Measurements from ENCODE around the gene ALDH1A2. TPM values are rescaled to one million over a fixed set of nuclear protein-coding genes. Genes with fewer than 3 reads are reported as not detected.

The ALDH1A2 gene
- polyA plus RNA-seq, 4 donors = 0.45 to 2.5 (median 0.97) TPM; not detected in 1

DNA sequence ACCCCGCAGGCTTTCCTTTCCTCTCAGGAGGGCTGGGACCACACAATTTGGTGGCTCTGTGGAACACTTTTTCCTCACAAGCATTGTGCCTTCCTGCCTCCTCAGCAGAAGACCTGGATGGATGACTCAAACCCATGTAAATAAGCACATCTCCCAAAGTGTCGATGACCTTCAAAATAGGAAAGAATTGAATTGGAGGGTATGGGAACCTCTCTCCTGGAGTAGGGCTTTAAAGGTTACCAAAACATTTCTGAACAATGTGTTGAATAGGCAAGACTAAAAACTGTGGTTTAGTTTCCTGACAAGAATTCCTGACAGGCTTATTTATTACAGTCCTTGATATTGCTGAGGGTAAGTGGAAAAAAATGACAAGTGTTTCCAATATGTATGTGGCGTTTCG, 118.2 kb downstream of the ALDH1A2 start:
- WGBS, 3 donors = 81 to 90% (median 85%) methylated on average over 4 of the region's 4 CpGs
- Histone ChIP-seq H3K36me3 (ENCODE audit: control insufficient read depth in 3 of 3, insufficient read depth in 2 of 3, low read depth in 1 of 3, low read length in 3 of 3) (no peaks in the 10 kb centered on the region), H3K27ac (ENCODE audit: low read depth in 1 of 3, low read length in 2 of 3) (no peak overlapping the region), H3K4me3 (ENCODE audit: low read depth in 1 of 3, low read length in 3 of 3) (no peak overlapping the region), H3K27me3 (ENCODE audit: control insufficient read depth in 3 of 3, insufficient read depth in 3 of 3, low read length in 3 of 3) (peaks cover 0 to 4% (median 3%) of the 10 kb centered on the region in 3 donors), H3K9me3 (ENCODE audit: control insufficient read depth in 2 of 2, insufficient read depth in 1 of 2, low read depth in 1 of 2, low read length in 1 of 2) (no peaks in the 10 kb centered on the region), H3K4me1 (ENCODE audit: control insufficient read depth in 3 of 3, insufficient read depth in 2 of 3, low read depth in 1 of 3, low read length in 2 of 3) (no peaks in the 10 kb centered on the region)
- DNase-seq = no peak
- no peak for FAIRE-seq

DNA sequence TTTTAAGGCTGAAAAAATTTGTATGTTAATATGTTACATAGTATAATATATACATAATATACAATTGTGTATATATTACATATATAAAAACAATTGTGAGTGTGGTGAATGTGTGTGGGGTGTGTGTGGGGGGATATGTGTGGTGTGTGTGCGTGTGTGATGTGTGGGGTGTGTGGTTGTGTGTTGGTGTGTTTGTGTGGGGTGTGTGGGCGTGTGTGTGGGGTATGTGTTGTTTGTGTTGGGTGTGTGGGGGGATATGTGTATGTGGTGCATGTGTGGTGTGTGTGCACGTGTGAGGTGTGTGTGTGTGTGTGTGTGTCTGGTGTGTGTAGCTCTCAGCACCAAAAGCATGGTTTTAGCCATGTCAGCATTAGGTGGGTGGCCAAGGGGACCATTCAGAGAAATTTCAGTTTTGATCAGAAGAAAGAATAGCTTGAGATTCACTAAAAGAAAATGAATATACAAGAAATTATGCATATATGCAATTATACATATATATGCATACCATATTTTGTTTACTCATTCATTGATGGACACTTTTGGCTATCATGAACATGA, 118.9 kb downstream of the ALDH1A2 start:
- 77 to 84% (median 83%) methylated on average over 3 of the region's 3 CpGs for WGBS, 3 donors
- Histone ChIP-seq H3K27ac (ENCODE audit: low read depth in 1 of 3, low read length in 2 of 3) (no peak overlapping the region), H3K4me3 (ENCODE audit: low read depth in 1 of 3, low read length in 3 of 3) (no peak overlapping the region), H3K9me3 (ENCODE audit: control insufficient read depth in 2 of 2, insufficient read depth in 1 of 2, low read depth in 1 of 2, low read length in 1 of 2) (no peaks in the 10 kb centered on the region), H3K4me1 (ENCODE audit: control insufficient read depth in 3 of 3, insufficient read depth in 2 of 3, low read depth in 1 of 3, low read length in 2 of 3) (no peaks in the 10 kb centered on the region), H3K27me3 (ENCODE audit: control insufficient read depth in 3 of 3, insufficient read depth in 3 of 3, low read length in 3 of 3) (peaks cover 0 to 4% (median 3%) of the 10 kb centered on the region in 3 donors), H3K36me3 (ENCODE audit: control insufficient read depth in 3 of 3, insufficient read depth in 2 of 3, low read depth in 1 of 3, low read length in 3 of 3) (no peaks in the 10 kb centered on the region)
- FAIRE-seq = no peak
- DNase-seq = no peak

GRCh38 chr15:57945616-57946015, 119.9 kb downstream of the ALDH1A2 start:
- H3K27ac ChIP-seq (ENCODE audit: low read depth in 1 of 3, low read length in 2 of 3) = no peak overlapping the region
- H3K4me3 ChIP-seq (ENCODE audit: low read depth in 1 of 3, low read length in 3 of 3) = no peak overlapping the region
- H3K36me3 ChIP-seq (ENCODE audit: control insufficient read depth in 3 of 3, insufficient read depth in 2 of 3, low read depth in 1 of 3, low read length in 3 of 3) = no peaks in the 10 kb centered on the region
- H3K27me3 ChIP-seq (ENCODE audit: control insufficient read depth in 3 of 3, insufficient read depth in 3 of 3, low read length in 3 of 3) = peaks cover 0 to 4% (median 3%) of the 10 kb centered on the region in 3 donors
- 80 to 90% (median 86%) methylated on average over 2 of the region's 2 CpGs for WGBS, 3 donors
- no peak for FAIRE-seq
- no peak for DNase-seq
- no peaks in the 10 kb centered on the region for H3K9me3 ChIP-seq (ENCODE audit: control insufficient read depth in 2 of 2, insufficient read depth in 1 of 2, low read depth in 1 of 2, low read length in 1 of 2)
- no peaks in the 10 kb centered on the region for H3K4me1 ChIP-seq (ENCODE audit: control insufficient read depth in 3 of 3, insufficient read depth in 2 of 3, low read depth in 1 of 3, low read length in 2 of 3)

- Histone ChIP-seq H3K27me3 (ENCODE audit: control insufficient read depth in 3 of 3, insufficient read depth in 3 of 3, low read length in 3 of 3) (peaks cover 0 to 4% (median 3%) of the 10 kb centered on the region in 3 donors), H3K36me3 (ENCODE audit: control insufficient read depth in 3 of 3, insufficient read depth in 2 of 3, low read depth in 1 of 3, low read length in 3 of 3) (no peaks in the 10 kb centered on the region), H3K27ac (ENCODE audit: low read depth in 1 of 3, low read length in 2 of 3) (no peak overlapping the region), H3K9me3 (ENCODE audit: control insufficient read depth in 2 of 2, insufficient read depth in 1 of 2, low read depth in 1 of 2, low read length in 1 of 2) (no peaks in the 10 kb centered on the region), H3K4me3 (ENCODE audit: low read depth in 1 of 3, low read length in 3 of 3) (no peak overlapping the region), H3K4me1 (ENCODE audit: control insufficient read depth in 3 of 3, insufficient read depth in 2 of 3, low read depth in 1 of 3, low read length in 2 of 3) (no peaks in the 10 kb centered on the region)
- WGBS, 3 donors = 85 to 94% (median 88%) methylated on average over 3 of the region's 3 CpGs
- FAIRE-seq (no peak), DNase-seq (no peak)
These were observed 121.6 kb downstream of the ALDH1A2 start for GRCh38 chr15:57943754-57944420.

- H3K27me3 ChIP-seq (ENCODE audit: control insufficient read depth in 3 of 3, insufficient read depth in 3 of 3, low read length in 3 of 3) = peaks cover 0 to 4% (median 3%) of the 10 kb centered on the region in 3 donors
- no peak overlapping the region for H3K27ac ChIP-seq (ENCODE audit: low read depth in 1 of 3, low read length in 2 of 3)
- H3K36me3 ChIP-seq (ENCODE audit: control insufficient read depth in 3 of 3, insufficient read depth in 2 of 3, low read depth in 1 of 3, low read length in 3 of 3) = no peaks in the 10 kb centered on the region
- DNase-seq (no peak), FAIRE-seq (no peak)
- H3K4me1 ChIP-seq (ENCODE audit: control insufficient read depth in 3 of 3, insufficient read depth in 2 of 3, low read depth in 1 of 3, low read length in 2 of 3) = no peaks in the 10 kb centered on the region
- no peaks in the 10 kb centered on the region for H3K9me3 ChIP-seq (ENCODE audit: control insufficient read depth in 2 of 2, insufficient read depth in 1 of 2, low read depth in 1 of 2, low read length in 1 of 2)
- no peak overlapping the region for H3K4me3 ChIP-seq (ENCODE audit: low read depth in 1 of 3, low read length in 3 of 3)
- 83 to 92% (median 85%) methylated on average over 5 of the region's 5 CpGs for WGBS, 3 donors
These were observed 122.3 kb downstream of the ALDH1A2 start for GRCh38 chr15:57943171-57943570.

DNA sequence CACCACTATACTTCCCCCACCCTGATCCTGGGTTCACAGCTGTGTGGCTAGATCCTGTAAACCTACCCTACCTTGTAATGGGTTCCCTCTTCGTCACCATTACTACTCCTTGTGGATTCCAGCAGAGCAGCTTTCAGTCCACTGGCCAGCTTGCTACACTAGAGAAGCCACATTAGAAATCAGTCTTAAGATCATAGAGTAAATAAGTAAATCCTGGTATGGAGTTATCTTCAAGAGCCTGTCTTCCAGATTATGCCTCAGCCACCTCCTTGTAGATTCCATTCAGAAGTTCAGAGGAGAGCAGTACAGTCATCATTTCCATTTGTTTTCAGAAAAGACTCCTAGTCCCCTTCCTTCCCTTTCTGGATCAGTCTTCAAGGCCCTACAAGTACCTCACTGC, 123.7 kb downstream of the ALDH1A2 start:
- H3K27me3 ChIP-seq (ENCODE audit: control insufficient read depth in 3 of 3, insufficient read depth in 3 of 3, low read length in 3 of 3) = peaks cover 0 to 4% (median 0%) of the 10 kb centered on the region in 3 donors
- WGBS, 3 donors = 70 to 91% (median 85%) methylated on average over 1 of the region's 1 CpG
- no peak overlapping the region for H3K4me3 ChIP-seq (ENCODE audit: low read depth in 1 of 3, low read length in 3 of 3)
- no peak for FAIRE-seq
- no peaks in the 10 kb centered on the region for H3K4me1 ChIP-seq (ENCODE audit: control insufficient read depth in 3 of 3, insufficient read depth in 2 of 3, low read depth in 1 of 3, low read length in 2 of 3)
- H3K9me3 ChIP-seq (ENCODE audit: control insufficient read depth in 2 of 2, insufficient read depth in 1 of 2, low read depth in 1 of 2, low read length in 1 of 2) = no peaks in the 10 kb centered on the region
- no peak overlapping the region for H3K27ac ChIP-seq (ENCODE audit: low read depth in 1 of 3, low read length in 2 of 3)
- H3K36me3 ChIP-seq (ENCODE audit: control insufficient read depth in 3 of 3, insufficient read depth in 2 of 3, low read depth in 1 of 3, low read length in 3 of 3) = no peaks in the 10 kb centered on the region
- no peak for DNase-seq

DNA sequence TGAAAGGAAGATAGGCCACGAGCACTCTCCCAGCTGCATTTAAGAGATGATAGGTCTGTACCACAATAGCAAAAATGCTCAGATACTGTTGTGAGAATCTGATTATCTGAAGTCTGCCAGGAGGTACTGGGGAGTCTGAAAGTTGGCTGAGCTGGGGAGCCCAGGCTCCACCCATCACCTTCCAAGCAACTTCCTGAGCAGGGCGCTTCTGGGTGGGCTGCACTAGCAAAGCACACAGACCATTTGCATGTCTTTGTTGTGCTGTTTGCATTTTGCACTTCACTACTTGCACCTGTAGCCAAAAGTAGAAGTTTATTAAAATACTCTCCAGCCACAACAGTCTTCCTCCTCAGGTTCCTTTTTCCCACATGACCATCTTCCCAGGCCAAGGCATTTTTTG, 133.2 kb downstream of the ALDH1A2 start:
- Histone ChIP-seq H3K27me3 (ENCODE audit: control insufficient read depth in 3 of 3, insufficient read depth in 3 of 3, low read length in 3 of 3) (peaks cover 0 to 3% (median 0%) of the 10 kb centered on the region in 3 donors), H3K9me3 (ENCODE audit: control insufficient read depth in 2 of 2, insufficient read depth in 1 of 2, low read depth in 1 of 2, low read length in 1 of 2) (no peaks in the 10 kb centered on the region)
- 58 to 81% (median 73%) methylated on average over 2 of the region's 2 CpGs for WGBS, 3 donors

DNA sequence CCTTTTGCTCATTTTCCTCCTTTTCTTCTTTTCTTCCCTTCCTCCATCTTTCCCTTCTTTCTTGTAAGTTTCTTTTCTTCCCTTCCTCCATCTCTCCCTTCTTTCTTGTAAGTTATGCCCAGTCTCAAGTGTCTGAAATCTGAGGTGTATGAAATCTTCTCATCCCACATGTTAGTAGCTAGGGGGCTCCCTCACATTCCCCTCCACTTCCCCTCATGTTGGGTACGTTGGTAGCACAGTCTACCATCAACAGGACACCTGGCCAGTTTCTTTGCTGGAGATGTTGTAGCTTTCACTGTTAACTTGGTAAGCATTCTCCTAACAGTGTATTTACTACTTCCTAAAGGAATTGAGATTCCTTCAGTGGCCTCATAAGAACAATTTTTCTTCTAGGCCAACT, 133.9 kb downstream of the ALDH1A2 start:
- Histone ChIP-seq H3K27me3 (ENCODE audit: control insufficient read depth in 3 of 3, insufficient read depth in 3 of 3, low read length in 3 of 3) (peaks cover 0 to 3% (median 0%) of the 10 kb centered on the region in 3 donors), H3K4me1 (ENCODE audit: control insufficient read depth in 3 of 3, insufficient read depth in 2 of 3, low read depth in 1 of 3, low read length in 2 of 3) (no peaks in the 10 kb centered on the region), H3K36me3 (ENCODE audit: control insufficient read depth in 3 of 3, insufficient read depth in 2 of 3, low read depth in 1 of 3, low read length in 3 of 3) (no peaks in the 10 kb centered on the region), H3K9me3 (ENCODE audit: control insufficient read depth in 2 of 2, insufficient read depth in 1 of 2, low read depth in 1 of 2, low read length in 1 of 2) (no peaks in the 10 kb centered on the region), H3K27ac (ENCODE audit: low read depth in 1 of 3, low read length in 2 of 3) (no peak overlapping the region), H3K4me3 (ENCODE audit: low read depth in 1 of 3, low read length in 3 of 3) (no peak overlapping the region)
- FAIRE-seq (no peak), DNase-seq (no peak)
- 21 to 59% (median 29%) methylated on average over 1 of the region's 1 CpG for WGBS, 3 donors

More for the DNA sequence above, 133.2 kb downstream of the ALDH1A2 start:
- no peak for DNase-seq
- Histone ChIP-seq H3K27ac (ENCODE audit: low read depth in 1 of 3, low read length in 2 of 3) (no peak overlapping the region), H3K4me3 (ENCODE audit: low read depth in 1 of 3, low read length in 3 of 3) (no peak overlapping the region), H3K4me1 (ENCODE audit: control insufficient read depth in 3 of 3, insufficient read depth in 2 of 3, low read depth in 1 of 3, low read length in 2 of 3) (no peaks in the 10 kb centered on the region), H3K36me3 (ENCODE audit: control insufficient read depth in 3 of 3, insufficient read depth in 2 of 3, low read depth in 1 of 3, low read length in 3 of 3) (no peaks in the 10 kb centered on the region)
- no peak for FAIRE-seq
